GM19468 (cell line): ENCODE data around the gene MBNL1.
"Not testable (repeated sequence)": the region's sequence is repeated elsewhere in the genome, so short reads cannot be mapped to it uniquely, and the experiment has no call there.

Source experiments
- ATAC-seq: cut with Tn5 transposase; IDR thresholded peaks from one replicate; pipeline ENCODE4 v1.9.1; 2021; ENCODE audit warnings: mild to moderate bottlenecking, moderate library complexity, moderate number of reproducible peaks; ENCODE audit not compliant: unreplicated experiment; ENCODE audit errors: extremely low read depth

MBNL1 gene

GRCh38 chr3:152391671-152392070, 122.9 kb downstream of the MBNL1 start:
- no peak for ATAC-seq

- ATAC-seq: no peak
Observed at GRCh38 chr3:152392272-152392880, 123.6 kb downstream of the MBNL1 start.

- no peak for ATAC-seq
Observed at GRCh38 chr3:152394246-152394645, 125.5 kb downstream of the MBNL1 start.

- no peak for ATAC-seq
Observed at GRCh38 chr3:152395764-152396163, 127.0 kb downstream of the MBNL1 start.

GRCh38 chr3:152396867-152397266, 128.1 kb downstream of the MBNL1 start:
- no peak for ATAC-seq

- not testable (repeated sequence) for ATAC-seq
Observed at GRCh38 chr3:152397348-152397747, 128.6 kb downstream of the MBNL1 start.

GRCh38 chr3:152398495-152398894, 129.8 kb downstream of the MBNL1 start:
- no peak for ATAC-seq

GRCh38 chr3:152399374-152399773, 130.6 kb downstream of the MBNL1 start:
- ATAC-seq: no peak

- ATAC-seq: no peak
Observed at GRCh38 chr3:152400887-152401286, 132.2 kb downstream of the MBNL1 start.

- no peak for ATAC-seq
Observed at GRCh38 chr3:152402695-152403451, 134.1 kb downstream of the MBNL1 start.

GRCh38 chr3:152403632-152404066, 134.9 kb downstream of the MBNL1 start:
- ATAC-seq: no peak

- ATAC-seq: no peak
Observed at GRCh38 chr3:152404976-152405375, 136.2 kb downstream of the MBNL1 start.

GRCh38 chr3:152405915-152406802, 137.4 kb downstream of the MBNL1 start:
- no peak for ATAC-seq

GRCh38 chr3:152413240-152413639, 144.5 kb downstream of the MBNL1 start:
- ATAC-seq: no peak

GRCh38 chr3:152416808-152417580, 148.3 kb downstream of the MBNL1 start:
- ATAC-seq: no peak

- no peak for ATAC-seq
Observed at GRCh38 chr3:152419748-152420147, 151.0 kb downstream of the MBNL1 start.

- no peak for ATAC-seq
Observed at GRCh38 chr3:152421162-152421561, 152.4 kb downstream of the MBNL1 start.

- no peak for ATAC-seq
Observed at GRCh38 chr3:152426393-152426792, 157.7 kb downstream of the MBNL1 start.

- ATAC-seq: no peak
Observed at GRCh38 chr3:152428577-152428976, 159.8 kb downstream of the MBNL1 start.
